IMR-90 (cell line): ENCODE data around the gene ASB13. TPM values are rescaled to one million over a fixed set of nuclear protein-coding genes. Genes with fewer than 3 reads are reported as not detected.

Source experiments
- ATAC-seq: fragments of 200-7000 bp; cut with Tn5 transposase; 2 replicates; pipeline ENCODE4 v1.9.1; 2020; ENCODE audit warnings: low read depth, mild to moderate bottlenecking, moderate library complexity
- BruUV-seq: library from RNA; stranded (reverse); fragments of 400-500 nt; replicated peaks from 2 replicates; lab custom pipeline; 2021; lab: Mats Ljungman, UMichigan
- CTCF ChIA-PET: fragments of 300-600 bp; formaldehyde crosslinking; extraction: SDS; loops from one replicate; lab custom pipeline; 2021; ENCODE audit warnings: antibody characterized with exemption; lab: Yijun Ruan, JAX
- POLR2A ChIA-PET: fragments of 300-600 bp; sonication (Branson Sonifier 250); formaldehyde crosslinking; loops from one replicate; lab custom pipeline; 2022; ENCODE audit warnings: antibody characterized with exemption; ENCODE audit not compliant: unreplicated experiment; lab: Charles Lee
- DNase-seq: peaks from one replicate; pipeline ENCODE4 v3.0.0; 2013
- H2AFZ ChIP-seq: replicated peaks from 2 replicates; pipeline ENCODE3; 2013; ENCODE audit warnings: low read length, mild to moderate bottlenecking; ENCODE audit not compliant: poor library complexity
- H2AK5ac ChIP-seq: 2 replicates; pipeline ENCODE4 v1.6.1; 2013; ENCODE audit warnings: low read depth, low read length, inconsistent platforms
- H2AK9ac ChIP-seq: replicated peaks from 2 replicates; pipeline ENCODE3; 2013; ENCODE audit warnings: mild to moderate bottlenecking, low read depth, low read length, moderate library complexity; ENCODE audit not compliant: poor library complexity
- H2BK120ac ChIP-seq: 2 replicates; pipeline ENCODE4 v1.6.1; 2013; ENCODE audit warnings: low read depth, low read length, inconsistent platforms
- H2BK15ac ChIP-seq: 3 replicates; pipeline ENCODE4 v1.6.1; 2013; ENCODE audit warnings: low read depth, low read length, inconsistent platforms
- H2BK20ac ChIP-seq: 2 replicates; pipeline ENCODE4 v1.6.1; 2013; ENCODE audit warnings: low read depth, mild to moderate bottlenecking, inconsistent platforms, low read length, moderate library complexity
- H2BK5ac ChIP-seq: 2 replicates; pipeline ENCODE4 v1.6.1; 2013; ENCODE audit warnings: mild to moderate bottlenecking, low read depth, low read length, inconsistent platforms; ENCODE audit not compliant: poor library complexity, severe bottlenecking
- H3K14ac ChIP-seq: replicated peaks from 2 replicates; pipeline ENCODE4 v1.6.1; 2013; ENCODE audit warnings: low read depth, low read length, inconsistent platforms
- H3K18ac ChIP-seq: 2 replicates; pipeline ENCODE4 v1.6.1; 2013; ENCODE audit warnings: low read depth, low read length, control low read depth
- H3K23ac ChIP-seq: 2 replicates; pipeline ENCODE4 v1.6.1; 2013; ENCODE audit warnings: low read depth, low read length, inconsistent platforms
- H3K27ac ChIP-seq: 2 replicates; pipeline ENCODE4 v1.5.1; 2013; ENCODE audit warnings: mild to moderate bottlenecking, control low read depth, low read length; ENCODE audit not compliant: insufficient read depth
- H3K27me3 ChIP-seq: 2 replicates; pipeline ENCODE4 v1.6.1; 2013; ENCODE audit warnings: low read length; ENCODE audit not compliant: control insufficient read depth, insufficient read depth
- H3K36me3 ChIP-seq: 2 replicates; pipeline ENCODE4 v1.6.1; 2013; ENCODE audit warnings: low read length, mixed read lengths; ENCODE audit not compliant: control insufficient read depth, insufficient read depth
- H3K4ac ChIP-seq: 2 replicates; pipeline ENCODE4 v1.6.1; 2013; ENCODE audit warnings: low read depth, low read length, inconsistent platforms
- H3K4me1 ChIP-seq: 2 replicates; pipeline ENCODE4 v1.6.1; 2013; ENCODE audit warnings: low read length, mixed read lengths; ENCODE audit not compliant: control insufficient read depth, insufficient read depth
- H3K4me2 ChIP-seq: 2 replicates; pipeline ENCODE4 v1.6.1; 2013; ENCODE audit warnings: low read depth, mild to moderate bottlenecking, control low read depth, low read length, moderate library complexity
- H3K4me3 ChIP-seq: 2 replicates; pipeline ENCODE4 v1.5.1; 2013; ENCODE audit warnings: low read depth, mild to moderate bottlenecking, control low read depth, low read length, moderate library complexity; ENCODE audit not compliant: insufficient read depth
- H3K56ac ChIP-seq: 2 replicates; pipeline ENCODE4 v1.6.1; 2013; ENCODE audit warnings: low read length, inconsistent platforms; ENCODE audit not compliant: insufficient read depth; ENCODE audit errors: extremely low read depth
- H3K79me1 ChIP-seq, 2 experiments: 2 replicates each; pipeline ENCODE4 v1.6.1; 2013; ENCODE audit warnings: low read length in 2 of 2, inconsistent platforms in 1 of 2, low read depth in 1 of 2
- H3K9ac ChIP-seq: 2 replicates; pipeline ENCODE4 v1.6.1; 2013; ENCODE audit warnings: low read depth, low read length, control low read depth
- H3K9me1 ChIP-seq: 2 replicates; pipeline ENCODE4 v1.6.1; 2013; ENCODE audit warnings: low read length, inconsistent platforms; ENCODE audit not compliant: insufficient read depth
- H3K9me3 ChIP-seq: 2 replicates; pipeline ENCODE4 v1.6.1; 2013; ENCODE audit warnings: low read length; ENCODE audit not compliant: control insufficient read depth, insufficient read depth
- H4K20me1 ChIP-seq: 2 replicates; pipeline ENCODE4 v1.6.1; 2013; ENCODE audit warnings: low read length, inconsistent platforms; ENCODE audit not compliant: insufficient read depth
- H4K5ac ChIP-seq: 2 replicates; pipeline ENCODE4 v1.6.1; 2013; ENCODE audit warnings: mild to moderate bottlenecking, low read depth, low read length, control low read depth
- H4K8ac ChIP-seq, 2 experiments: 2 replicates each; pipeline ENCODE4 v1.6.1; 2013; ENCODE audit warnings: low read depth in 2 of 2, low read length in 2 of 2, control low read depth in 1 of 2, inconsistent platforms in 1 of 2
- H4K91ac ChIP-seq: 2 replicates; pipeline ENCODE4 v1.6.1; 2013; ENCODE audit warnings: low read depth, low read length, inconsistent platforms; ENCODE audit not compliant: insufficient read depth
- BHLHE40 ChIP-seq: fragments of 150-350 bp; IDR thresholded peaks from 2 replicates; pipeline ENCODE4 v1.6.1; 2016; ENCODE audit warnings: mild to moderate bottlenecking, low read depth, low read length
- CHD1 ChIP-seq: IDR thresholded peaks from 2 replicates; pipeline ENCODE4 v1.6.1; 2012; ENCODE audit warnings: low read depth, low read length, improper control_type of control experiment
- CTCF ChIP-seq: conservative IDR thresholded peaks from 2 replicates; pipeline ENCODE4 v1.5.1; 2012; ENCODE audit warnings: mild to moderate bottlenecking, low read depth, low read length, improper control_type of control experiment
- FOS ChIP-seq: fragments of 150-350 bp; IDR thresholded peaks from 2 replicates; pipeline ENCODE4 v1.6.1; 2016; ENCODE audit warnings: low read depth, low read length
- MAFK ChIP-seq: IDR thresholded peaks from 2 replicates; pipeline ENCODE4 v1.6.1; 2012; ENCODE audit warnings: low read depth, low read length, improper control_type of control experiment
- MAZ ChIP-seq: IDR thresholded peaks from 2 replicates; pipeline ENCODE4 v1.6.1; 2012; ENCODE audit warnings: low read depth, mild to moderate bottlenecking, low read length, improper control_type of control experiment, moderate library complexity, borderline replicate concordance
- MXI1 ChIP-seq: IDR thresholded peaks from 2 replicates; pipeline ENCODE4 v1.6.1; 2012; ENCODE audit warnings: low read depth, mild to moderate bottlenecking, low read length, moderate library complexity, borderline replicate concordance
- NFE2L2 ChIP-seq: fragments of 150-350 bp; IDR thresholded peaks from 2 replicates; pipeline ENCODE4 v1.6.1; 2016; ENCODE audit warnings: low read depth, mild to moderate bottlenecking, low read length
- RAD21 ChIP-seq: IDR thresholded peaks from 2 replicates; pipeline ENCODE4 v1.6.1; 2012; ENCODE audit warnings: low read length, improper control_type of control experiment
- RCOR1 ChIP-seq: IDR thresholded peaks from 2 replicates; pipeline ENCODE4 v1.6.1; 2012; ENCODE audit warnings: mild to moderate bottlenecking, low read length, improper control_type of control experiment; ENCODE audit not compliant: insufficient replicate concordance
- USF2 ChIP-seq: fragments of 150-350 bp; IDR thresholded peaks from 2 replicates; pipeline ENCODE4 v1.6.1; 2017; ENCODE audit warnings: mild to moderate bottlenecking, antibody characterized with exemption, low read length, low read depth
- WGBS, 2 experiments: methylation state at CpG; one replicate each; pipeline versions ENCODE4 v1.1.5 to v1.1.7; 2013; ENCODE audit warnings: missing lambda C conversion rate in 2 of 2; ENCODE audit not compliant: insufficient read length in 1 of 2; ENCODE audit errors: extremely low coverage in 2 of 2; 5-methylcytosine and 5-hydroxymethylcytosine counted together
- dilution Hi-C: fragments of 300-500 bp; cut with HindIII; formaldehyde crosslinking; loops from one replicate; pipeline ENCODE4 v1.14.3; 2018; ENCODE audit warnings: low sequenced_read_pairs; ENCODE audit not compliant: unreplicated experiment
- in situ Hi-C: fragments of 300-500 bp; cut with MboI; formaldehyde crosslinking; loops from 3 replicates; pipeline ENCODE4 v1.14.3; 2019; ENCODE audit warnings: low sequenced_read_pairs, inconsistent platforms, mixed read lengths
- intact Hi-C: fragments of 100-400 bp; cut with micrococcal nuclease; formaldehyde crosslinking; loops from 2 replicates; pipeline ENCODE4 v1.10.0; 2022
- polyA plus RNA-seq, 3 experiments: library from polyadenylated mRNA; depleted of rRNA; stranded (reverse); fragments of >200 nt; gene quantifications; 2 replicates each; pipeline ENCODE4 v1.2.3, GENCODE V29; 2012; ENCODE audit warnings: low replicate concordance in 1 of 3
- total RNA-seq: library from RNA; depleted of rRNA; stranded (reverse); fragments of >200 nt; gene quantifications from 2 replicates; pipeline ENCODE4 v1.2.3, GENCODE V29; 2012

The ASB13 gene
- total and polyA plus RNA-seq, 2 of the 4 experiments (the other 2 are of a cell fraction), result 4.6 to 6.3 TPM

GRCh38 chr10:5609952-5610616 is 56.3 kb downstream of the ASB13 start:
- no peak for ATAC-seq
- POLR2A ChIA-PET, result no interaction called here
- DNase-seq, result no peak

More at GRCh38 chr10:5609952-5610616, 56.3 kb downstream of the ASB13 start:
- Histone ChIP-seq H2BK20ac (no peak overlapping the region), H2BK15ac (no peak overlapping the region), H3K9me3 (no peaks in the 10 kb centered on the region), H4K5ac (no peak overlapping the region), H3K36me3 (no peaks in the 10 kb centered on the region), H2AK9ac (no peak overlapping the region), H3K9ac (no peak overlapping the region), H3K27ac (no peak overlapping the region), H3K79me1 (no peaks in the 10 kb centered on the region), H3K14ac (no peak overlapping the region), H3K4me1 (peaks cover 10% of the 10 kb centered on the region), H3K9me1 (peaks cover 5% of the 10 kb centered on the region; the same call in 1 of the 2 replicates), H2AFZ (peak overlapping the region; percentile 58), H3K4ac (no peak overlapping the region), H3K27me3 (no peaks in the 10 kb centered on the region; the same call in 1 of the 2 replicates), H2BK120ac (no peak overlapping the region), H4K8ac (no peak overlapping the region), H4K20me1 (no peaks in the 10 kb centered on the region), H3K56ac (no peak overlapping the region), H4K91ac (no peak overlapping the region), H3K4me2 (no peak overlapping the region), H3K18ac (no peak overlapping the region), H3K4me3 (no peak overlapping the region), H2AK5ac (no peak overlapping the region), H2BK5ac (no peak overlapping the region), H3K23ac (no peak overlapping the region)
- intact Hi-C loops, result no loop called here
- dilution Hi-C loops, result no loop called here
- 96% methylated on average over 4 of the region's 11 CpGs; no CpG with 5 or more reads in 1 of the 2 experiments for WGBS, 2 experiments
- CTCF ChIA-PET, result no interaction called here
- in situ Hi-C loops, result loop anchor here (25.0 kb wide), 1 partner anchor 773 kb away; the partner anchor contains the start of gene AKR1E2
- TF ChIP-seq USF2, result no peak
- no peak for TF ChIP-seq RCOR1
- TF ChIP-seq RAD21, result no peak
- TF ChIP-seq NFE2L2, result no peak
- no peak for TF ChIP-seq FOS
- TF ChIP-seq MAFK, result no peak
- TF ChIP-seq CHD1, result no peak
- TF ChIP-seq MAZ, result no peak
- no peak for TF ChIP-seq CTCF
- TF ChIP-seq MXI1, result no peak
- no peak for TF ChIP-seq BHLHE40
- BruUV-seq, result no TSS peak
